Mesenchymal stem cell (in vitro differentiated cells and primary cell): ENCODE results near the gene GRK1.
A peak's percentile ranks its signal among the peaks of the same experiment; 100 is the strongest.

Source experiments
- DNase-seq: peaks from one replicate; pipeline ENCODE4 v3.0.0-alpha.2; 2013
- H2AFZ ChIP-seq: one replicate; pipeline ENCODE4 v1.6.1; 2013; ENCODE audit warnings: low read depth, mild to moderate bottlenecking, control low read depth, inconsistent platforms, low read length, moderate library complexity
- H2AK5ac ChIP-seq: 2 replicates; pipeline ENCODE4 v1.6.1; 2013; ENCODE audit warnings: low read length, moderate library complexity, mild to moderate bottlenecking, inconsistent platforms; ENCODE audit not compliant: severe bottlenecking
- H2BK120ac ChIP-seq: one replicate; pipeline ENCODE4 v1.6.1; 2013; ENCODE audit warnings: low read depth, mild to moderate bottlenecking, inconsistent platforms, low read length, moderate library complexity
- H2BK12ac ChIP-seq, 2 experiments: one replicate each; pipeline ENCODE4 v1.6.1; 2013; ENCODE audit warnings: inconsistent platforms in 2 of 2, low read length in 2 of 2, mild to moderate bottlenecking in 2 of 2, moderate library complexity in 2 of 2, control low read depth in 1 of 2
- H2BK15ac ChIP-seq: one replicate; pipeline ENCODE4 v1.6.1; 2013; ENCODE audit warnings: mild to moderate bottlenecking, low read depth, inconsistent platforms; ENCODE audit not compliant: poor library complexity, severe bottlenecking
- H2BK5ac ChIP-seq: 2 replicates; pipeline ENCODE4 v1.6.1; 2013; ENCODE audit warnings: low read depth, mild to moderate bottlenecking, low read length, control low read depth, inconsistent platforms; ENCODE audit not compliant: poor library complexity, severe bottlenecking
- H3K14ac ChIP-seq, 2 experiments: one replicate each; pipeline ENCODE4 v1.6.1; 2013; ENCODE audit warnings: inconsistent platforms in 2 of 2, low read length in 2 of 2, control low read depth in 1 of 2, mild to moderate bottlenecking in 1 of 2, moderate library complexity in 1 of 2
- H3K18ac ChIP-seq, 2 experiments: one replicate each; pipeline ENCODE4 v1.6.1; 2013; ENCODE audit warnings: inconsistent platforms in 2 of 2, low read length in 2 of 2, control low read depth in 1 of 2, low read depth in 1 of 2, mild to moderate bottlenecking in 1 of 2
- H3K23ac ChIP-seq, 2 experiments: one replicate each; pipeline ENCODE4 v1.6.1; 2013; ENCODE audit warnings: inconsistent platforms in 2 of 2, low read length in 2 of 2, mild to moderate bottlenecking in 2 of 2, moderate library complexity in 2 of 2, control low read depth in 1 of 2
- H3K27ac ChIP-seq: 2 replicates; pipeline ENCODE4 v1.5.1; 2013; ENCODE audit warnings: mild to moderate bottlenecking, moderate library complexity, low read length, control low read depth, inconsistent platforms; ENCODE audit not compliant: poor library complexity, severe bottlenecking
- H3K27me3 ChIP-seq, 2 experiments: 2 replicates each; pipeline versions ENCODE4 v1.6.1 to v1.7.0; 2013; ENCODE audit warnings: low read length in 2 of 2, mild to moderate bottlenecking in 2 of 2, moderate library complexity in 2 of 2, control low read depth in 1 of 2, inconsistent platforms in 1 of 2; ENCODE audit not compliant: control insufficient read depth in 1 of 2, insufficient read depth in 1 of 2
- H3K36me3 ChIP-seq, 2 experiments: 2 replicates each; pipeline versions ENCODE4 v1.6.1 to v1.7.0; 2013; ENCODE audit warnings: low read length in 2 of 2, control low read depth in 1 of 2, inconsistent platforms in 1 of 2, low read depth in 1 of 2, mild to moderate bottlenecking in 1 of 2; ENCODE audit not compliant: insufficient read depth in 2 of 2, control insufficient read depth in 1 of 2
- H3K4ac ChIP-seq, 2 experiments: one replicate each; pipeline ENCODE4 v1.6.1; 2013; ENCODE audit warnings: inconsistent platforms in 2 of 2, low read length in 2 of 2, mild to moderate bottlenecking in 2 of 2, moderate library complexity in 2 of 2, control low read depth in 1 of 2, low read depth in 1 of 2
- H3K4me1 ChIP-seq: 2 replicates; pipeline ENCODE4 v1.6.1; 2013; ENCODE audit warnings: low read depth, low read length, control low read depth; ENCODE audit not compliant: control insufficient read depth, insufficient read depth
- H3K4me2 ChIP-seq: 2 replicates; pipeline ENCODE4 v1.6.1; 2013; ENCODE audit warnings: low read length, mild to moderate bottlenecking, inconsistent platforms; ENCODE audit not compliant: poor library complexity, severe bottlenecking
- H3K4me3 ChIP-seq, 2 experiments: 2 replicates each; pipeline versions ENCODE4 v1.5.1 to v1.7.0; 2013; ENCODE audit warnings: low read length in 2 of 2, mild to moderate bottlenecking in 2 of 2, control low read depth in 1 of 2, low read depth in 1 of 2; ENCODE audit not compliant: insufficient read depth in 1 of 2
- H3K79me1 ChIP-seq: replicated peaks from 2 replicates; pipeline ENCODE4 v1.6.1; 2013; ENCODE audit warnings: mild to moderate bottlenecking, control low read depth, low read length, inconsistent platforms; ENCODE audit not compliant: poor library complexity, severe bottlenecking
- H3K9ac ChIP-seq: 2 replicates; pipeline ENCODE4 v1.7.0; 2013; ENCODE audit warnings: mild to moderate bottlenecking, low read length, moderate library complexity
- H3K9me3 ChIP-seq: 2 replicates; pipeline ENCODE4 v1.7.0; 2013; ENCODE audit warnings: mild to moderate bottlenecking, low read length; ENCODE audit not compliant: control insufficient read depth
- H4K8ac ChIP-seq: one replicate; pipeline ENCODE4 v1.6.1; 2013; ENCODE audit warnings: inconsistent platforms, mild to moderate bottlenecking, low read length, moderate library complexity
- H4K91ac ChIP-seq: one replicate; pipeline ENCODE4 v1.6.1; 2013; ENCODE audit warnings: mild to moderate bottlenecking, low read length, inconsistent platforms
- WGBS: methylation state at CpG from one replicate; pipeline ENCODE4 v1.1.7; 2013; ENCODE audit warnings: mixed read lengths; 5-methylcytosine and 5-hydroxymethylcytosine counted together

GRK1 gene

GRCh38 chr13:113783966-113784644, 117.1 kb downstream of the GRK1 start:
- H3K4me3 ChIP-seq = no peak overlapping the region
- 82% methylated on average over 9 of the region's 10 CpGs for WGBS
- no peak overlapping the region for H4K8ac ChIP-seq
- H3K79me1 ChIP-seq = no peaks in the 10 kb centered on the region
- no peak overlapping the region for H2BK5ac ChIP-seq
- no peak overlapping the region for H2AK5ac ChIP-seq
- DNase-seq = no peak
- H3K9ac ChIP-seq = no peak overlapping the region
- H2BK15ac ChIP-seq = no peak overlapping the region
- H3K27me3 ChIP-seq = peaks cover 2 to 3% of the 10 kb centered on the region in 2 experiments
- no peak overlapping the region for H3K18ac ChIP-seq
- H2AFZ ChIP-seq = no peak overlapping the region
- H4K91ac ChIP-seq = no peak overlapping the region
- H3K4me2 ChIP-seq = no peak overlapping the region
- no peaks in the 10 kb centered on the region for H3K9me3 ChIP-seq
- no peak overlapping the region for H2BK120ac ChIP-seq
- H3K27ac ChIP-seq = no peak overlapping the region
- peaks cover 10% of the 10 kb centered on the region for H3K4me1 ChIP-seq
- peaks cover 0 to 6% of the 10 kb centered on the region in 2 experiments for H3K36me3 ChIP-seq
- no peak overlapping the region for H3K14ac ChIP-seq
- H3K23ac ChIP-seq = no peak overlapping the region
- no peak overlapping the region for H3K4ac ChIP-seq
- no peak overlapping the region for H2BK12ac ChIP-seq

DNA sequence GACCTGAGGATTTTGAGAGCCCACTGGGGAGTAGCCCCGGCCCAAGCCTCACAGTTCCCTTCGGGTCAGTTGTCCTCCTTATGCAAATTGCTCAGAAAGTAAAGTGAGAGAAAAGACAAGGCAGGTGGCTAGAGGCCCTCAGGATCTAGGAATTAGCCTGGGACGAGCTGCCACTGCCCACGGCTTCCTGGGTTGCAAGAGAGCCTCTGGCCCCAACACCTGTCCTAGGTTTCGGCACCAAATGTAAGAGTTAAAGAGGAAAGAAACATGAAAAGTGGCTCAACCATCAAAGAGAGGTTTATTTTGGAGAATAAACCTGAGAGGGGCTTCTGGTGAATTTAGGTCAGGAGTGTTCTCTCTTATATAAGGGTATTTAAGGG, 117.6 kb downstream of the GRK1 start:
- Histone ChIP-seq H3K79me1 (no peaks in the 10 kb centered on the region), H2AFZ (no peak overlapping the region), H3K23ac (no peak overlapping the region), H2BK120ac (no peak overlapping the region), H3K4me2 (no peak overlapping the region), H3K4me3 (no peak overlapping the region), H3K4ac (no peak overlapping the region), H3K27ac (peak overlapping the region; percentile 16), H2BK5ac (no peak overlapping the region), H3K9me3 (no peaks in the 10 kb centered on the region), H3K18ac (no peak overlapping the region), H2BK12ac (no peak overlapping the region), H2AK5ac (no peak overlapping the region), H3K27me3 (peaks cover 0 to 7% of the 10 kb centered on the region in 2 experiments), H4K91ac (no peak overlapping the region), H2BK15ac (no peak overlapping the region), H3K9ac (peak overlapping the region; percentile 20), H3K14ac (no peak overlapping the region), H3K36me3 (peaks cover 0 to 6% of the 10 kb centered on the region in 2 experiments), H3K4me1 (peaks cover 10% of the 10 kb centered on the region), H4K8ac (no peak overlapping the region)
- DNase-seq = no peak
- 81% methylated on average over 5 of the region's 5 CpGs for WGBS

DNA sequence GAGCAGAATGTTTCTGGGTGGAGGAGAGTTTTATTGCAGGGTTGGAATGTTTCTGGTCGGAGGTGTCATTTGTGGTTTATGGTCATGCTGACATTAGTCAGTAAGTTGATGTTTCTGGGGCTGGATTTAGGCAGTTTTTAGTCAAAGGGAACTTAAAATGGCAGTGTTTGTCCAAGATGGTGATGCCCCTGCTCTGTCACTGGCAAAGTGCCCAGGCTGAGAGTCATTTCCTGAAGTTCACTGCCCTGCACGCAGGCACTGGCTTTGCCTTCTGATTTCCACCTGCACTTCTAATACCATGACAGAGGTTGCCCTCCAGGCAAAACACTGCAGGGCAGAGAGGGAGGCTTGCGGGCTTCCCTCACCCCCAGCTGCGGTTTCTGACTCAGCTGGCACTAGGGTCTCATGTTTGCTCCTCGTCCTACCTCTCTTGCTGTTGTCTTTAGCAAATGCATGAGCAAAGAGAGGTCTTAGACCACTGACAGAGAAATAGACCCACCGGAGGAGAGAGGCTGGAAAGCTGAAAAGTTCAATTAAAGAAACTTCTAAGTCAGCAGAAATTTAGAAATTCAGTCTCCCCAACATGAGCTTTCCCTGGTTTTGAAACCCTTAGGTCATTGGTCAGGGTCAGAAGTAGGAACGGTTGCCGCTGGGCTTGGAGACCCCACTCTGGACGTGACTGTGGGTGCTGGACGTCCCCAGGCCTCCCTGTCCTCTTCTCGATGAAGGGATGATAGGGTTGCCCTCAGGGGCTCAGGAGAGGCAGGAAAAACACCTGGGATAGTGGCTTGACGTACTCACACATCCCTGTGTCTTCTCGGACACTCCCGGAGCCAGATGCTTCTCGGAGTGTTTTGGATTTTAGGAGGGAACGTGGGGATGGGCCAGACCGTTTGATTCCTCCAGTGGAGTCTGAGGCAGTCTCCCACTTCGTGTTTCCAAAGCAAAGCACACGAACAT, 118.3 kb downstream of the GRK1 start:
- Histone ChIP-seq H3K14ac (no peak overlapping the region), H2BK5ac (no peak overlapping the region), H2BK15ac (no peak overlapping the region), H3K27ac (peak overlapping the region; percentile 40), H3K4ac (no peak overlapping the region), H3K4me1 (peaks cover 10% of the 10 kb centered on the region), H3K18ac (no peak overlapping the region), H3K27me3 (peaks cover 0 to 9% of the 10 kb centered on the region in 2 experiments), H2AK5ac (peak overlapping the region; percentile 15), H3K4me2 (no peak overlapping the region), H3K23ac (no peak overlapping the region), H3K9me3 (no peaks in the 10 kb centered on the region), H3K9ac (peak overlapping the region; percentile 20), H3K79me1 (no peaks in the 10 kb centered on the region), H4K91ac (no peak overlapping the region), H2BK12ac (no peak overlapping the region), H4K8ac (no peak overlapping the region), H2AFZ (no peak overlapping the region), H3K36me3 (peaks cover 0 to 6% of the 10 kb centered on the region in 2 experiments), H2BK120ac (no peak overlapping the region), H3K4me3 (no peak overlapping the region)
- WGBS = 83% methylated on average over 19 of the region's 19 CpGs
- DNase-seq = peak; percentile 58

GRCh38 chr13:113786262-113786841, 119.3 kb downstream of the GRK1 start:
- Histone ChIP-seq H3K27ac (no peak overlapping the region), H4K91ac (no peak overlapping the region), H3K79me1 (no peaks in the 10 kb centered on the region), H3K27me3 (peaks cover 3 to 18% of the 10 kb centered on the region in 2 experiments), H4K8ac (no peak overlapping the region), H3K14ac (no peak overlapping the region), H2BK15ac (no peak overlapping the region), H2BK12ac (no peak overlapping the region), H3K23ac (no peak overlapping the region), H3K9ac (no peak overlapping the region), H2AK5ac (no peak overlapping the region), H2BK5ac (no peak overlapping the region), H3K9me3 (no peaks in the 10 kb centered on the region), H2AFZ (no peak overlapping the region), H3K4me2 (no peak overlapping the region), H3K36me3 (peaks cover 0 to 6% of the 10 kb centered on the region in 2 experiments), H3K4me1 (peaks cover 10% of the 10 kb centered on the region), H3K18ac (no peak overlapping the region), H2BK120ac (no peak overlapping the region), H3K4me3 (no peak overlapping the region), H3K4ac (no peak overlapping the region)
- WGBS = 78% methylated on average over 17 of the region's 17 CpGs
- peak; percentile 58 for DNase-seq
